Smooth muscle cell (in vitro differentiated cells): ENCODE data around the gene BIRC3. TPM values are rescaled to one million over a fixed set of nuclear protein-coding genes. Genes with fewer than 3 reads are reported as not detected.

Experiments
- DNase-seq: peaks from one replicate; lab custom pipeline; 2025; ENCODE audit not compliant: unreplicated experiment; lab: John Stamatoyannopoulos, UW
- H2AFZ ChIP-seq: fragments of 200-600 bp; sonication (generic); 2 replicates; pipeline ENCODE4 v1.6.0; 2016; ENCODE audit warnings: antibody characterized with exemption, low read depth, mild to moderate bottlenecking
- H3F3A ChIP-seq: fragments of 200-600 bp; sonication (generic); 2 replicates; pipeline ENCODE4 v1.6.0; 2017; ENCODE audit warnings: antibody characterized with exemption, low read depth
- H3K27ac ChIP-seq: fragments of 200-600 bp; sonication (generic); 2 replicates; pipeline ENCODE4 v1.5.1; 2016; ENCODE audit warnings: low read depth, mild to moderate bottlenecking
- H3K27me3 ChIP-seq: fragments of 200-600 bp; sonication (generic); 2 replicates; pipeline ENCODE4 v1.6.1; 2016; ENCODE audit warnings: low read depth, mild to moderate bottlenecking
- H3K36me3 ChIP-seq: fragments of 200-600 bp; sonication (generic); 2 replicates; pipeline ENCODE4 v1.5.1; 2016; ENCODE audit warnings: low read depth
- H3K4me1 ChIP-seq: fragments of 200-600 bp; sonication (generic); 2 replicates; pipeline ENCODE4 v1.5.1; 2016; ENCODE audit warnings: low read depth
- H3K4me2 ChIP-seq: fragments of 200-600 bp; sonication (generic); 2 replicates; pipeline ENCODE4 v1.6.0; 2016; ENCODE audit warnings: mild to moderate bottlenecking
- H3K4me3 ChIP-seq: fragments of 200-600 bp; sonication (generic); 2 replicates; pipeline ENCODE4 v1.5.1; 2016; ENCODE audit warnings: mild to moderate bottlenecking
- H3K79me2 ChIP-seq: fragments of 200-600 bp; sonication (generic); 2 replicates; pipeline ENCODE4 v1.6.0; 2016; ENCODE audit warnings: low read depth, mild to moderate bottlenecking
- H3K9ac ChIP-seq: fragments of 200-600 bp; sonication (generic); 2 replicates; pipeline ENCODE4 v1.6.0; 2016; ENCODE audit warnings: low read depth
- H3K9me3 ChIP-seq: fragments of 200-600 bp; sonication (generic); replicated peaks from 2 replicates; pipeline ENCODE4 v1.5.1; 2016; ENCODE audit warnings: low read depth
- H4K20me1 ChIP-seq: fragments of 200-600 bp; sonication (generic); 2 replicates; pipeline ENCODE4 v1.6.0; 2016; ENCODE audit warnings: low read depth
- CTCF ChIP-seq: fragments of 200-600 bp; sonication (generic); IDR thresholded peaks from 2 replicates; pipeline ENCODE4 v1.5.1; 2017; ENCODE audit warnings: borderline replicate concordance, mild to moderate bottlenecking, antibody characterized with exemption; ENCODE audit not compliant: insufficient read depth, poor library complexity, severe bottlenecking
- WGBS: methylation state at CpG from one replicate; pipeline ENCODE4 v1.1.7; 2016; ENCODE audit warnings: low lambda C conversion rate; 5-methylcytosine and 5-hydroxymethylcytosine counted together
- polyA plus RNA-seq: library from polyadenylated mRNA; unstranded; fragments of >200 nt; fragmentation: Nextera tagmentation; extraction: Ambion mirVana; gene quantifications from 2 replicates; pipeline ENCODE4 v1.2.1, GENCODE V29; 2016
- total RNA-seq: library from RNA; depleted of rRNA; stranded (reverse); fragments of >200 nt; gene quantifications from 2 replicates; pipeline ENCODE4 v1.2.3, GENCODE V29; 2014

Gene BIRC3
- total and polyA plus RNA-seq, 2 experiments from 2014 or later, result 0.94 to 1.6 TPM

- H3F3A ChIP-seq, result no peaks in the 10 kb centered on the region
- no peaks in the 10 kb centered on the region for H3K4me1 ChIP-seq
- H3K79me2 ChIP-seq, result no peaks in the 10 kb centered on the region
- no peaks in the 10 kb centered on the region for H3K36me3 ChIP-seq
- peaks cover 2% of the 10 kb centered on the region for H4K20me1 ChIP-seq
- no peak overlapping the region for H3K4me3 ChIP-seq
- H3K27me3 ChIP-seq, result no peaks in the 10 kb centered on the region
- H3K27ac ChIP-seq, result no peak overlapping the region
- no peak for TF ChIP-seq CTCF
- H2AFZ ChIP-seq, result no peak overlapping the region
- DNase-seq, result no peak
- H3K9me3 ChIP-seq, result no peaks in the 10 kb centered on the region
- 73% methylated on average over 15 of the region's 15 CpGs for WGBS
- no peak overlapping the region for H3K4me2 ChIP-seq
- no peak overlapping the region for H3K9ac ChIP-seq
Observed at GRCh38 chr11:102384419-102385079, 67.3 kb downstream of the BIRC3 start.

GRCh38 chr11:102385085-102386007 is 68.1 kb downstream of the BIRC3 start:
- no peak for DNase-seq
- no peak overlapping the region for H3K4me3 ChIP-seq
- no peaks in the 10 kb centered on the region for H3K79me2 ChIP-seq
- no peak for TF ChIP-seq CTCF
- no peaks in the 10 kb centered on the region for H3K9me3 ChIP-seq
- no peaks in the 10 kb centered on the region for H3F3A ChIP-seq
- no peak overlapping the region for H3K9ac ChIP-seq
- no peak overlapping the region for H3K4me2 ChIP-seq
- no peaks in the 10 kb centered on the region for H3K36me3 ChIP-seq
- H2AFZ ChIP-seq, result no peak overlapping the region
- 89% methylated on average over 5 of the region's 5 CpGs for WGBS
- H3K27me3 ChIP-seq, result no peaks in the 10 kb centered on the region
- H3K4me1 ChIP-seq, result no peaks in the 10 kb centered on the region
- peaks cover 4% of the 10 kb centered on the region for H4K20me1 ChIP-seq
- no peak overlapping the region for H3K27ac ChIP-seq

- Histone ChIP-seq H3F3A (no peaks in the 10 kb centered on the region), H3K79me2 (peaks cover 3% of the 10 kb centered on the region), H3K27me3 (no peaks in the 10 kb centered on the region), H3K4me2 (no peak overlapping the region), H3K9ac (no peak overlapping the region), H2AFZ (no peak overlapping the region), H4K20me1 (peaks cover 11% of the 10 kb centered on the region), H3K4me1 (no peaks in the 10 kb centered on the region), H3K36me3 (no peaks in the 10 kb centered on the region), H3K27ac (peak overlapping the region; percentile 5), H3K9me3 (no peaks in the 10 kb centered on the region), H3K4me3 (no peak overlapping the region)
- no peak for TF ChIP-seq CTCF
- no peak for DNase-seq
- 87% methylated on average over 2 of the region's 2 CpGs for WGBS
Observed at GRCh38 chr11:102386136-102386734, 69.0 kb downstream of the BIRC3 start.
